ENCODE data around the gene ALPL.

DNA sequence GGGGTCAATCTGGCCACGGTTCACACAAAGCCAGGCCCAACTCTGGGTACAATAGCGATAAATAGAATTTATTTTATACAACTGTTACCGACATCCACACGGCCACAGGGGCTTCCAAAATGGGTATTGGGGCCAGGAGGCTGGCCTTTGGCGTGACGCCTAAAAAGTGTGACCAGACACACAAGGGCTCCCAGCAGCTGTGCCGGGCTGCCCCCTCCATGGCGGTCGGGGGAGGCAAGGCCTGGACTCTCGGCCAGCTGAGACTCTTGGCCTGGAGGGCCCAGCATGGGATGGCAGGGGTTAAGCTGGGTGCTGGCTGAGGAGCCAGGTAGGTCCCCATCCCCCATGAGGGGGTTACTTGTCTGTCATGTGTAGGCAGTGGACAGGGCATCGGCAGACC, 87.0 kb downstream of the ALPL start:
- TF ChIP-seq, protein P1, sequence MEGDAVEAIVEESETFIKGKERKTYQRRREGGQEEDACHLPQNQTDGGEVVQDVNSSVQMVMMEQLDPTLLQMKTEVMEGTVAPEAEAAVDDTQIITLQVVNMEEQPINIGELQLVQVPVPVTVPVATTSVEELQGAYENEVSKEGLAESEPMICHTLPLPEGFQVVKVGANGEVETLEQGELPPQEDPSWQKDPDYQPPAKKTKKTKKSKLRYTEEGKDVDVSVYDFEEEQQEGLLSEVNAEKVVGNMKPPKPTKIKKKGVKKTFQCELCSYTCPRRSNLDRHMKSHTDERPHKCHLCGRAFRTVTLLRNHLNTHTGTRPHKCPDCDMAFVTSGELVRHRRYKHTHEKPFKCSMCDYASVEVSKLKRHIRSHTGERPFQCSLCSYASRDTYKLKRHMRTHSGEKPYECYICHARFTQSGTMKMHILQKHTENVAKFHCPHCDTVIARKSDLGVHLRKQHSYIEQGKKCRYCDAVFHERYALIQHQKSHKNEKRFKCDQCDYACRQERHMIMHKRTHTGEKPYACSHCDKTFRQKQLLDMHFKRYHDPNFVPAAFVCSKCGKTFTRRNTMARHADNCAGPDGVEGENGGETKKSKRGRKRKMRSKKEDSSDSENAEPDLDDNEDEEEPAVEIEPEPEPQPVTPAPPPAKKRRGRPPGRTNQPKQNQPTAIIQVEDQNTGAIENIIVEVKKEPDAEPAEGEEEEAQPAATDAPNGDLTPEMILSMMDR (IDR thresholded peaks at IDR 0.05 in 8 of 11, conservative IDR thresholded peaks at IDR 0.05 in 3 of 11), result no peak
- TF ChIP-seq POLR2AphosphoS5 (IDR thresholded peaks at IDR 0.05), result peak in 1 of 3 donors; percentile 14
- TF ChIP-seq POLR2A (IDR thresholded peaks at IDR 0.05), result no peak
